Stimulated activated CD4-positive, alpha-beta T cell treated with anti-CD3 and anti-CD28 coated beads, Interleukin-1b, Interleukin-23, amount 100 ng/mL, for 4 hours (primary cell): ENCODE results near the gene RDH12.
"Not testable (repeated sequence)": the region's sequence is repeated elsewhere in the genome, so short reads cannot be mapped to it uniquely, and the experiment has no call there.

Experiments used
- DNase-seq, 2 donors: peaks; one replicate each; pipeline ENCODE4 v3.0.0-alpha.2; 2020; ENCODE audit warnings: low read depth in 2 of 2

The RDH12 gene

DNA sequence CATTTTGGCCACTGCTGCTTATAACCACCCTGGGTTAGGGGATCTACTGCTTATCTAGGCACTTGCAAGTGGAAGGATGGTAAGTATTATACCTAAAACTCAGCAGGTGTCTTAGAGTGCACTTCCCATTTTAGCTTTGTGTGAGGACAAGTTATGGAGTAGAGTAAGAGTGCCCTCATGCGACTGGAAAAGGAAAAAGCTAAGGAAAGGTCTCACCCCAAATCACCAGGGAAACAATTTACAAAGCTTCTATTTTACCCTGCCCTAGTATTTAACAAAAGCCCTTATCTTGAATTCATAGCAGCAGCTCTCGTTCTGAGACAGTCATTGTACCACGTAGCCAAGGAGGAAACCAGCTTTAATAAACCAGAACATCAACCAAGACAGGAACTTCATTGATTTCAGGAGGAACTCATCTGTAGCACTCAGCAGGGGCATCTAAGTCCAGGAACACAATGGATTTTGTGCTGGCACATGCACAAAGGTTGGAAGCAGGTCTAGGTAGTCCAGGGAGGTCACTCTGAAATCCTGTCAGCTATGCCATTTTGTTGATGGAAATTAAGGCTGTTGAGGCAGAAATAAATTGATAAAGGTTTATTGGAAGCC, 2.9 kb downstream of the RDH12 start:
- peak in 1 of 2 donors; percentile 28 for DNase-seq

DNA sequence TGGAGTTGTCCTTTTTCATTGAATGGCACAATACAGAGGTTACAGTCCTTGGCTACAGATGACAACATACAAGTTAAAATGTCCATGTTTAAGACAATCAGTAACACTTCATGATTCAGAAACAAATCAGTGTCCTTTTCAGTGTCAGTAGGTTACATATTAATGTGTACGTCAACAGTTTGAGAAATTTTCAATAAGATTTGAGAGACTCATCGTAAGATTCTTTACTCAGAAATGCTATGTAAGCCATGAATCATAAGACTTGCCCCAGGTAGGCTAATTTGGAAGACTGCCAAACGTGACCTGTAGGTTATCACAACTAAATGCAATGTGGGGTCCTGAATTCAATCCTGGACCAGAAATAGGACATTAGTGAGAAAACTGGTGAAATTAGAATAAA, 3.5 kb downstream of the RDH12 start:
- DNase-seq, result no peak

DNA sequence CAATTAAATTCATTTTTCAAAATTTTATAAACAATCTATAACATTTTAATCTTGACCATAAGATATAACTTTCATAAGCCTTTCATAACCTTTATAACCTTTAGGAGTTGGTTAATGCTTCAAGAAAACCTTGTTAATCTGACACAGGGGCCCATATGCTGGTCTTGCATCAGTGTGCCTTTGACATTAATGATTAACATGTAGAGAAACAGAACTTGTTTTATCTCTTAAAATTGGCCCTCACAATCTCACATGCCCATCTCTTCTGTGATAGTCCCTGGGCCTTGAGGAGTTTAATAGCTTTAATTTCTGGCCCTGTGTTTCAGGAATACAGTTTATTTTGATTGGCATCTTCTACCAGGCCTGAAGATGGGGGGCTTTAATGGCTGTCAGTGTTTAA, 7.7 kb downstream of the RDH12 start:
- not testable (repeated sequence) for DNase-seq

DNA sequence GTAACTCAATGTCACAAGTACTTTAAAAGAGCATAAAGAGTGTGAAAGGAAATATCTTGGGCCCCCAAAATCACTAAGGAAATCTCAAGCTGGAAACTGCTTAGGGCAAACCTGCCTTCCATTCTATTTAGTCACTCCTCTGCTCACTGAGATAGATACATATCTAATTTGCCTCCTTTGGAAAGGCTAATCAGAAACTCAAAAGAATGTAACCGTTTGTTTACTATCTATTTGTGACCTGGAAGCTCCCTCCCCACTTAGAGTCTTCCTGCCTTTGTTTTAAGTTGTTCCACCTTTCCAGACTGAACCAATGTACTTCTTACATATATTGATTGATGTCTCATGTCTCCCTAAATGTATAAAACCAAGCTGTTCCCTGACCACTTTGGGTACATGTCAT, 8.1 kb downstream of the RDH12 start:
- not testable (repeated sequence) for DNase-seq

DNA sequence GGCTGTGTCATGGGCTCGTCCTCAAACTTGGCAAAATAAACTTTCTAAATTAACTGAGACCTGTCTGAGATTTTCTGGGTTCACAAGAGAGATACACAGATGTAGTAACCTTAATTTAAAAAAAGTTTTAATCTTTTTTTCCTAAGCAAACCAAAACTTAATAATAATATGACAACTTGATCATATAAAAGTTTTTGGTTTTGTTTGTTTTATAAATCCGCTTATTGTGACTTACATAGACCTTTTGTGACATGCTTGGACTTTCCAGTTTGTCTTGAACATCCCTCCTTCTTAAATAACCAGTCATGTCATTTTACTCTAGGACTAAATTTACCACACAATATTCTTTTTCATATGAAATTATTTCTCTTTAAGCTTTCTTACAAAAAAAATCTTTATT, 8.5 kb downstream of the RDH12 start:
- no peak for DNase-seq

DNA sequence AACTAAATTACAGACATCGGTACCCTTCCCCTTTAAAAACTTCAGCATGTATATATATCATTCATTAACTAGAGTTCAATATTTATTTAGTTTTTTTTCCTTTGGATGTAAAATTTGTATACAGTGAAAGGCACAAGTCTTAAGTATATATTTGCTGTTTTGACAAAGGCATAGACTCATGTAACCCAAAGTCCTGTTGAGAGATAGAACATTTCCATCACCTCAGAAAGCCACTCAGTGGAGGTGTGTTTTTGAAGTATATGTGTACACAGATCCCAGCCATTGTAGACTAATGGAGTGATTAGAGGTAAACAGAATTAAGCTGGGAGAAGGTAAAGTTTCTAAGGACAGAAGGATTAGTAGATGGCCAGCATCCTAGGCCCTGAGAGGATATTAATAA, 15.4 kb downstream of the RDH12 start:
- DNase-seq, result no peak

DNA sequence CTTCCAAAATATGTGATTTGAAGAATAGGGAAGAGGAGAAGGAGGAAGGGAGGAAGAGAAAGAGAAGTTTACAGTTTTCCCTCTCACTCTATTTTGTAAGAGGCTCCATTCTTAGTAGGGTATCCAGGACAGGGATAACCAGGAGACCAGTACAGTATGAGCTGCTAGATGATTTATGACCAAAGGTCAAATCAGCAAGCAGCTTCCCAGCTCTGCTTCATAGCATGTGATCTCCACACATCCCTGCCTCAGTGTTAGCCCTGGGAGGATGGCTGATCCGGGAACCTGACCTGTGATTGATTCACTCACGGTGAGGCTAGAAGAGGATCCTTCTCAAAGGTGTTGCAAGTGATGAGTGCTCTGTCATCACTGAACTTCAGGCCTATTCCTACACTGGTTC, 16.6 kb downstream of the RDH12 start:
- no peak for DNase-seq

DNA sequence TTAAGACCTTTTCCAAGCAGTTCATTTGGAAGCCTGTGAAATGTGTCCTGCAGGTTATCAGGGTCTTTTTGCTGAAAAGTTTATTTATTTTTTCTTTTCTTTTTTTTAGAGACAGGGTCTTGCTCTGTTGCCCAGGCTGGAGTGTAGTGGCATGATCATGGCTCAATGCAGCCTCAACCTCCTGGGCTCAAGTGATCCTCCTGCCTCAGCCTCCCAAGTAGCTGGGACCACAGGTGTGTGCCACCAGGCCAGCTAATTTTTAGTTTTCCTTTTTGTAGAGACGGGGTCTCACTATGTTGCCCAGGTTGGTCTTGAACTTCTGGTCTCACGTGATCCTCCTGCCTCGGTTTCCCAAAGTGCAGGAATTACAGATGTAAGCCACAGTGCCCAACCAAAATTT, 17.7 kb downstream of the RDH12 start:
- not testable (repeated sequence) for DNase-seq

DNA sequence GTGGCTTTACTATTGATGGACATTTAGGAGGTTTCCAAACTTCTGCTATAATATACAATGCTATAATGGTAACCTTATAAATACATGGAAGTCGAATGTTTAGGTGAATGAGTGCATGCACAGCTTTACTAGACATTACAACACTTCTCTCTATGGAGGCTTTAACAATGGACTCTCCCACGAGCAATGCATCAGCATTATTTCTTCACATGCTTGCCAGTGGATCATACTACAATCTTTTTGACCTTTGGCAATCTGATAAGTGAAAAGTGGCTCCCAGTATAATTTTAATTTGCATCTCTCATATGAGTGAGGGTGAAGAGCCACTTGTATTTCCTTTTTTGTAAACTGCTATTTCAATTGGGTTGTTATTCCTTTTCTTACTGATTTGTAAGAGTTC, 18.2 kb downstream of the RDH12 start:
- no peak for DNase-seq

DNA sequence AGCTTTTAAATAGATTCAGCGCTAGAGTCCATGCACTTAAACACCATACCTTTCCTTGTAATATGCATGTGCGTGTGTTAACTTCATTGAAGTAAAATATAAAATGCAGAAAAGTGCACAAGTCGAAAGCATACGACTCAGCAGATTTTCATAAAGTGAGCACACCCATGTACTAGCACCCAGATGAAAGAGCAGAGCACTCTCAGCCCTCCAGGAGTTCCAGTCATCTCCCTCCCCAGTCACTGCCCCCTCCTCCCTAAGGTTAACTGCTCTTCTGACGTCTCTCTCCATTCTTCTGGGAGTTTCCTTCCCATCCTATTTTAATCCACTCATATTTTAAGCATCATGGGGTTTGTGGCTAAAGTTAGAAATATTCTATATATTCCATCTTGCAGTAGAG, 20.2 kb downstream of the RDH12 start:
- DNase-seq, result no peak

DNA sequence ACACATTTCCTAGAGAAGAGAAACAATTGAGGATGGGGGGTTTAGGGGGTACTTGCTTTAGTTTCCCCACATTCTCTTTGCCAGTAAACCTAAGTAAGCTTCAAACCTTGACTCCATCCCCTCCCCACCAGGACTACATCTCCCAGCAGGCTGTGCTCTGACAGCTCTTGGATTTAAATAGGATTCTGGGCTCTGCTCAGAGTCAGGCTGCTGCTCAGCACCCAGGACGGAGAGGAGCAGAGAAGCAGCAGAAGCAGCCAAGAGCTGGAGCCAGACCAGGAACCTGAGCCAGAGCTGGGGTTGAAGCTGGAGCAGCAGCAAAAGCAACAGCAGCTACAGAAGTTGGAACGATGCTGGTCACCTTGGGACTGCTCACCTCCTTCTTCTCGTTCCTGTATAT, 20.6 kb downstream of the RDH12 start:
- no peak for DNase-seq

DNA sequence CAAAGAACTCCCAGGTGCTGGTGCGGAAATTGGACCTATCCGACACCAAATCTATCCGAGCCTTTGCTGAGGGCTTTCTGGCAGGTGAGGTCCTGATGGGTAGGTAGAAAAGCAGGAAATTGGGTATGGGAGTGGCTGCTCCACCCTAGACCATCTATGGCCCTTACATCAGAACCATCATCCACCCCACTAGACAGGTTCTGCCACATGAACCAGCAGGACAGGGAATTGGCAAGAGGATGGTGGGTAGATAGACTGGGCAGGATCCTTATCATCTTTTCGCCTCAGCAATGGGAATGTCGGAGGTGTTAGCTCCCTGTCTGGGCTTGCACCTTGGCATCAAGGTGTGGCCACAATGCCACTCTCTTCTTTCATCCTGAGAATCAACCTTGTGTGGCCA, 23.5 kb downstream of the RDH12 start:
- DNase-seq, result no peak

DNA sequence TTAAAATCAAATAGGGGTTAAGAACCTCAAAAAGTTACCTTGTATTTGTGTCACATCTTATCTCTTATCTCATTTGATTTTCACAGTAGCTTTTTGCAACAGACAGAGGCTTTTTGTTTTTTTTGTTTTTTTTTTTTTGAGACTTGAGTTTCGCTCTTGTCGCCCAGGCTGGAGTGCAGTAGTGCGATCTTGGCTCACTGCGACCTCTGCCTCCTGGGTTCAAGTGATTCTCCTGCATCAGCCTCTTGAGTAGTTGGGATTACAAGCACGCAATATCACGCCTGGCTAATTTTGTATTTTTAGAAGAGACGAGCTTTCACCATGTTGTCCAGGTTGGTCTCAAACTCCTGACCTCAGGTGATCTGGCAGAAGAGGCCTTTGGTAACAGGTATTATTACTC, 25.7 kb downstream of the RDH12 start:
- DNase-seq, result no peak

DNA sequence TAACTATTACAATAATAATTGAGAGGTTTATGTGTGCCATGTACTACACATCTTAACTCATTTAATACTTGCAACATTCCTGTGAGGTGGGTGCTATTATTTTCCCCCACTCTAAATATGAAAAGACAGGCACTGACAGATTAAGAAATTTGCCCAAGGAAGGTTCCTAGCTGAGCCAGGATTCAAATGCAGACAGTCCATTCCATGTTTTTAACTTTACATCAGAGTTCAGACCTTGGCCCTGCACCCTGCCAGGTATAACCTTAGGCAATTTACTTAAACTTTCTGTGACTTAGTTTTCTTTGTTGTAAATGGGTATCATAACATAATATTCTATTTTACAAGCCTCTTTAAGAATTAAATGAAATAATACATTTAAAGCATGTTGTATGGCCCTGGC, 26.6 kb downstream of the RDH12 start:
- no peak for DNase-seq

DNA sequence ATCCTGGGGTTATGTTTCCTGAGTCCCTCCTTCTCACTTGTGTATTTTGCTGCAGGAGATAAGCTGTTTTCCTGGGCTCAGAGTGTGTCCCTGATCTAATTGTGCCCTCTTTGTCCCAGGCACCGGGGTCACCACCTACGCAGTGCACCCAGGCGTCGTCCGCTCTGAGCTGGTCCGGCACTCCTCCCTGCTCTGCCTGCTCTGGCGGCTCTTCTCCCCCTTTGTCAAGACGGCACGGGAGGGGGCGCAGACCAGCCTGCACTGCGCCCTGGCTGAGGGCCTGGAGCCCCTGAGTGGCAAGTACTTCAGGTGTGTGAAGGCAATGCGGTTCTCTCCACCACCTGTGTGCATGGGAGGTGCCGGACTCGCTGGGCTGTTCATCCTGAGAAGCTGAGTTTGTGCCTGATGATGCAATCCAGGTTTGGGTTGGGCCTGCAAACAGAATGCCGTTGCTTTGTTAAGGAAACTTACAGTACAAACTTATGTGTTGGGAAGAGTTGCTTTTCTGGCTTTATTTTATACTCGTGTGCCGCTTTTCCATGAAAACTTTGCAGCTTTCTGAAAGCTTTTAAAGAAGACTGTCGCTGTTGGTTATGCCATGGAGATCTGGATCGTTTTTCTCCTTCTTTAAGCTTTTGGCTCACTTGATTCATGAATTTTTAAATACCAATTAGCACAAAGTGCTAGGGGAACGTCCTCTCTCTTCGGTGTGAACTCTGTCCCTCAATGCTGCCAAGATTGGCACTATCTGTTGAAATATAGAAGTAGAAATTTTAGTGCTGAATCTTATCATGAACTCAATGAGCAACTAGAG, 27.6 kb downstream of the RDH12 start:
- DNase-seq, result no peak

DNA sequence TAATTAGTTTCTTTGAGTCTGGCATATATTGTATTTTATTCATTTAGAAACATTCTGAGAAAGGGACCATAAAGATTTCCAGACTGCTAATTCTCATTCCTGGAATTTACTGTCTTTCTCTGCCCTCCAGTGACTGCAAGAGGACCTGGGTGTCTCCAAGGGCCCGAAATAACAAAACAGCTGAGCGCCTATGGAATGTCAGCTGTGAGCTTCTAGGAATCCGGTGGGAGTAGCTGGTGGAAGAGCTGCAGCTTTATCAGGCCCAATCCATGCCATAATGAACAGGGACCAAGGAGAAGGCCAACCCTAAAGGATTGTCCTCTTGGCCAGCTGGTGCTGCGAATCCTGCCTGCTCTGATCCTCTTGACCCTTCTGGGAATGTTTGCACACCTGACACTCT, 31.9 kb downstream of the RDH12 start:
- no peak for DNase-seq

DNA sequence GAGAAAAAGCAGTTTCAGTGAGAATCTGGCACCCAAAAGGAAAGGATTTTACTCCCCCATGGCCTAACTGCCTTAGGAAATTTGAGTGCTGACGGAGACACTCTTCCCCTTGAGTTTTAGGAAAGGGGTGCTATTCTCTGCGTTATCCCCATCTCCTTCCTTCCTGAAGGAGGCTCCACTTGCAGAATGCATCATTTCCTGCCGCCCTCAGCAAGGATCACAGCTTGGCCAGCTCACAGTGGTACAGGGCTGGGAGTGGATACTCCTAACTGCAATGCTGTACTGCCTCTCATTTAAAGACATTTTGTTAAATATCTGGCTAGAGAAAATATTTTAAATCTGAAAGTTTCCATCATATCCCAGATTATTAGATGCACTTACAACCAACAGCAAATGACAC, 33.0 kb downstream of the RDH12 start:
- DNase-seq, result no peak

DNA sequence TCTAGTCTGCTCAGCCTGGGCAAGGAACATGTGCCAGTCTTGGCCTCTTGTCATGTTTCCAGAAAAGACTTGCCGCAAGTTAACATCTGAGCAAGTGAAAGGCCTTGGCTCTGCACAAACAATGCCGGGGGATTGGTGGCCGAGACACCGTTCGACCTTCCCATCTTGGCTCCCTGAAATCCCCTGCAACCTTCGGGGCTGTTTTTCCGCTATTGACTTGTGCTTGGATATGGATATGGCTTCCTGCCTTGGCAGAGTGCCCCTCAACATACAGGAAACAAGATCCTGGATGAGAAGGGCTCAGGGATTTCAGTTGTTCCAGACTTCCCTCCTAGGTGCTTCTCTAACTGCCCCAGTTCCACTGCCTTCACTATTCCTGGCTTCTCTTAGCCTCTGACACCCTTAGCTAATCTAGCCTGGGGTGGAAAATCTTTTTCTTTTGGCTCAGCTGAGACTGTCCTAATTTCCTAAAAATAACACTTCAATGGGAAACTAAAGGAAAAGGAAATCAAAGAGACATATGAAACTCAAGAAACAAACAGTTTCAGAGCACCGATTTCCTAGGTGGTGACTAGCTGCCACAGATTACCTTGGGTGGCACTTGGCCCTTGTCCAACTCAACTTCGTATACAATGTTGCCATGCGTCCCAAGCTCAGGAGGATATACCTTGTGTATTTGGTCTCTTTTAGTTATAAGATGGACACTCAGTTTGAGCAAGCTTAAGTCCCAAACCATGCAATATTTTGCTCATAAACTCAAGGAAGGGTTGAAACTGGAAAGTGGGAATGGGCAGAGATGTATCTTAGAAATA, 33.9 kb downstream of the RDH12 start:
- DNase-seq, result no peak

DNA sequence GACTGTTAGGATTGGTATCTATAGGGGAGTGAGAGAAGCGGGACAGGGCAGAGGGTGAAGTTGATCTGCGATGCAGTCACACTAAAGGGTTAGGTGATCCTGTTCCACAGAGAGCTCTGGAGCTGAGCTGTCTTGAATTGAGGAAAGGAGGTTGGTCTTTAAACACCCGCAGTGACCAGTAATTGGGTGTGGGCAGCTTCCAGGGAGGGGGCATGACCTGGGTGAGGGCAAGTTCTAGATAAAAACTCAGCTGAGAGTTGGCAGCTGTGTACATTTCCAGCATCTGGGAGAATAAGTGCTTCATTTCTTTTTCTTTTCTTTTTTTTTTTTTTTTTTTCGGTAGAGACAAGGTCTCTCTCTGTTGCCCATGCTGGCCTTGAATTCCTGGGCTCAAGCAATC, 35.1 kb downstream of the RDH12 start:
- DNase-seq, result no peak

DNA sequence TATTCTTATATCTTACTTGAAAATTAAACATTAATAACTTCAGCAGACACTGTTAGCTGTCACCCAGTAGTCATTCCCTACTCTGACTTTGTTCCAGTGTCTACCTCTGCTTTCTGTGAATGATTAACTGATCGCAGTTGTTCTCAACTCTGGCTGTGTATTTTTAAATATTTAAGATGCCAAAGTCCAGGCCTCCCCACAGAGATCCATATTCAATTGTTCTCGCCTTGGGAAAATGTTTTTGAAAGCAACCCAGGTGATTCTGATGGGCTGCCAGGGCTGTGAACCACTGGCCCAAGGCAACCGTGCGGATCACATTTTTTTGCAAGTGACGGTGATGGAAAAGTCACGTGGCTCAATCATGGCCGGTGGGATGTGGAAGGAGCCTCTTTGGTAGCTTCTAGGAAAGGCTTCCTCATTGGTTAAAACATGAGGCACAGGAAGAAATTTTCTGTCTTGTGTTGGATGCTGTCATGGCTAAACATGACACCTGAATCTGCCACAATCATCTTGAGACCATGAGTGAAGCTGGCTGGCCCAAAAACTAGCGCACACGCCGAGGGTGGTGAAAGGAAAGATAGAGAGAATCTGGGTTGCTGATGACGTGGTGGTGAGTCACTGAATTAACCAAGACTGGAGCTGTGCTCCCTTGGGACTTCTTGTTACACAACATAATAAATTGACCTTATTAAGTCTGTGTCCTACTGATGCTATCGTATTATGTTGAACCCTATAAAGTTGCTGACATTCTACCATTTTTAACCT, 37.2 kb downstream of the RDH12 start:
- DNase-seq, result peak in 1 of 2 donors; percentile 2

DNA sequence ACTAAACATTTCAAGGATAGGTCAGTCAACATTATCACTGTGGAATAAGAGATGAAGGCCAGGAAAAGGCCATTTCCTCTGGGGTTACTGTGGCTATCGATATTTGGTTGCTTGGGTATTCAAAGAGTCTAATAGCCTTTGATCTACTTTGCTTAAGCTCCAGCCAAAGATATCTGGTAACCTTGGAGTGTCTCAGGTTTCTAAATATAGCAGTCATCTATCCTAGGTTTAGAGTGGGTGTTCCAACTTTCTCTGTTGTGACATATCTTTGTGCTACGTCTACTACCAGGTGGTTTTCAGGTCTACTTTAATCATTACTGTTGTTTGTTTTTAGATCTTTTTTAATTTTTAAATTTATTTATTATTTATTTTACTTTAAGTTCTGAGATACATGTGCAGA, 42.4 kb downstream of the RDH12 start:
- DNase-seq, result no peak

DNA sequence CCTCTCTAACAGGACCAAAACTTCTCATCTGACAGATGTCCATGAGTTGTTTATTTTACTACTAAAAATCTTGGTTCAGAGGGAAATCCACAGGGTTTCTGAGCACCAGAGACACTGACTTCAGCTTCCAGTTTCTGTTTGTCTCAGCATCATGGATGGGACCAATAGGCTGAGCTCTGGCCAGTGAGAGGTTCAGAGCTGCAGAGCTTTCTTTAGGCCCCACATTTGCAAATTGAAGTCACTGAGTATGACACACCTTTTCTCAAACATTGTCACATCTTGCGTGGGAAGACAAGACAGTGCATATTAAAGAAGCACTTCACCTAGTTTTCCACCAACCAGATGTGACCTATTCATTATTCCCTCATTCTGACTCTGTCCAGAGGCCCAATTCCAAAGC, 45.2 kb downstream of the RDH12 start:
- no peak for DNase-seq
